ENCODE data around the gene CALY. TPM values are rescaled to one million over a fixed set of nuclear protein-coding genes. Genes with fewer than 3 reads are reported as not detected.

CALY gene
- total RNA-seq, 1 donor from 2014 or later, result not detected

DNA sequence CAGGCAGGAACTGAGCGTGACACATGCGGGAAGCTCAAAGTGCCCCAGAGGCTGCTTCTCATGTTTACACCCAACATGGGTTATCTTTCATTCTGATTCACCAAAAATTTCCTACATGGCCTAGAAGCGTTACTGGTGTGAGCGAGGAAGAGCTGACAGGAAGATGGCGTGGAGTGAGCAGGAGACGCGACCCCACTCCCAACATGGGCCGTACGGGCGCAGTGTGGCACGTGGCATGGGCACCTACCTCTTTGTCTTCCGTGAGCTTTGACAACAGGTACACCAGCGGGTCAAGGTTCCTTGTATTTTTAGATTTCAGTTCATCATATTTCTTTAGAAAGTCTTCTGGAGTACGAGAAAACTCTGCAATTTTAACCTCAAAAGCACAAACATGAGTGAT, 37.0 kb downstream of the CALY start:
- Mint-ChIP-seq H3K27ac (no peak overlapping the region), H3K27me3 (no peaks in the 10 kb centered on the region), H3K4me1 (peaks cover 5% of the 10 kb centered on the region), H3K36me3 (ENCODE audit: low read depth) (peaks cover 71% of the 10 kb centered on the region), H3K4me3 (no peak overlapping the region), H3K9me3 (no peaks in the 10 kb centered on the region)
- TF ChIP-seq, protein P1, sequence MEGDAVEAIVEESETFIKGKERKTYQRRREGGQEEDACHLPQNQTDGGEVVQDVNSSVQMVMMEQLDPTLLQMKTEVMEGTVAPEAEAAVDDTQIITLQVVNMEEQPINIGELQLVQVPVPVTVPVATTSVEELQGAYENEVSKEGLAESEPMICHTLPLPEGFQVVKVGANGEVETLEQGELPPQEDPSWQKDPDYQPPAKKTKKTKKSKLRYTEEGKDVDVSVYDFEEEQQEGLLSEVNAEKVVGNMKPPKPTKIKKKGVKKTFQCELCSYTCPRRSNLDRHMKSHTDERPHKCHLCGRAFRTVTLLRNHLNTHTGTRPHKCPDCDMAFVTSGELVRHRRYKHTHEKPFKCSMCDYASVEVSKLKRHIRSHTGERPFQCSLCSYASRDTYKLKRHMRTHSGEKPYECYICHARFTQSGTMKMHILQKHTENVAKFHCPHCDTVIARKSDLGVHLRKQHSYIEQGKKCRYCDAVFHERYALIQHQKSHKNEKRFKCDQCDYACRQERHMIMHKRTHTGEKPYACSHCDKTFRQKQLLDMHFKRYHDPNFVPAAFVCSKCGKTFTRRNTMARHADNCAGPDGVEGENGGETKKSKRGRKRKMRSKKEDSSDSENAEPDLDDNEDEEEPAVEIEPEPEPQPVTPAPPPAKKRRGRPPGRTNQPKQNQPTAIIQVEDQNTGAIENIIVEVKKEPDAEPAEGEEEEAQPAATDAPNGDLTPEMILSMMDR (IDR thresholded peaks at IDR 0.05), result no peak
- CTCF ChIA-PET, result no interaction called here
- POLR2A ChIA-PET, result no interaction called here
- intact Hi-C loops (cut with micrococcal nuclease), result no loop called here
- DNase-seq (no peak), ATAC-seq (ENCODE audit: low read depth) (no peak)

DNA sequence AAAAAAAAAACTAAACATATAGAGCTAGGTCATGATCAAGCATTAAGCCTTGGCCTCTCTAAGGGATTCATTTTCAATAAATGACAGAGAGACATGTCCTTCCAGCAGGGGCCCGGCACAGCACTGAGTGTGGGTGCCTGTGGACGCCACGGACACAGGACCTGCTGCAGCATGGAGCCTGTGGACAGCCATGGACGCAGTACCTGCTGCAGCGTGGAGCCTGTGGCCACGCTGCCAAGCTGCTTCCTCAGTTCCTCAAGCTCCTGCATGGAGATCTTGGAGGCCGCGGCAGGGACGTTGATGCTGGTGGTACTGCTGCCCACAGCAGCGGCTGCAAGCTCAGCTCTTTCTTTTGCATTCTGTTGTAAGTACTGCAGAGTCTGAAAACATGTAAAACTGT, 37.5 kb downstream of the CALY start:
- ChIA-PET POLR2A (no interaction called here), CTCF (no interaction called here)

DNA sequence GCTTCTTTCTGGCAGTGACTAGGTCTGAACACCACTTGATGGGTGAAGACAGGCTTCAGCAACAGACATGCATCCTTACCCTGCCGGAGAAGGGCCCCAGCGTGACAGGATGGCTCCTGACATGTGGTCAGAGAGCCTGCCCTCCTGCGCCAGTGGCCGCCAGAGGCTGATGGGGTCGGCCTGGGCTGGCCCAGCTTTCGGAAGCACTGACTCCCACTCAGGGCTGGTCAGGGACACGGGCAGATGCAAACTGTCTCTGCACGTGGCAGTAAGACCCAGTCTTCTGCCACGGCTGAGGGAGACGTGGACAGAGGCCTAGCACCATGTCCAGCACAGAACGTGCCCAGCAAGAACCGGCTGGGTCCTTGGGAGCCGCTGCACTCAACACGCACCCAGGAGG, 38.2 kb downstream of the CALY start:
- ChIA-PET POLR2A (no interaction called here), CTCF (no interaction called here)
- no peak for DNase-seq
- intact Hi-C loops (cut with micrococcal nuclease), result no loop called here
- no peak overlapping the region for H3K4me3 Mint-ChIP-seq
- peaks cover 80% of the 10 kb centered on the region for H3K36me3 Mint-ChIP-seq (ENCODE audit: low read depth)
- H3K9me3 Mint-ChIP-seq, result no peaks in the 10 kb centered on the region
- no peak overlapping the region for H3K27ac Mint-ChIP-seq
- peaks cover 2% of the 10 kb centered on the region for H3K4me1 Mint-ChIP-seq
- TF ChIP-seq, protein P1 (IDR thresholded peaks at IDR 0.05), result no peak
- no peaks in the 10 kb centered on the region for H3K27me3 Mint-ChIP-seq
- ATAC-seq (ENCODE audit: low read depth), result no peak

More for the DNA sequence above, 37.5 kb downstream of the CALY start:
- no peak for ATAC-seq (ENCODE audit: low read depth)
- no peak for DNase-seq
- intact Hi-C loops (cut with micrococcal nuclease), result no loop called here
- H3K27me3 Mint-ChIP-seq, result no peaks in the 10 kb centered on the region
- H3K36me3 Mint-ChIP-seq (ENCODE audit: low read depth), result peaks cover 74% of the 10 kb centered on the region
- TF ChIP-seq, protein P1 (IDR thresholded peaks at IDR 0.05), result no peak
- H3K27ac Mint-ChIP-seq, result no peak overlapping the region
- H3K9me3 Mint-ChIP-seq, result no peaks in the 10 kb centered on the region
- no peak overlapping the region for H3K4me3 Mint-ChIP-seq
- peaks cover 3% of the 10 kb centered on the region for H3K4me1 Mint-ChIP-seq

DNA sequence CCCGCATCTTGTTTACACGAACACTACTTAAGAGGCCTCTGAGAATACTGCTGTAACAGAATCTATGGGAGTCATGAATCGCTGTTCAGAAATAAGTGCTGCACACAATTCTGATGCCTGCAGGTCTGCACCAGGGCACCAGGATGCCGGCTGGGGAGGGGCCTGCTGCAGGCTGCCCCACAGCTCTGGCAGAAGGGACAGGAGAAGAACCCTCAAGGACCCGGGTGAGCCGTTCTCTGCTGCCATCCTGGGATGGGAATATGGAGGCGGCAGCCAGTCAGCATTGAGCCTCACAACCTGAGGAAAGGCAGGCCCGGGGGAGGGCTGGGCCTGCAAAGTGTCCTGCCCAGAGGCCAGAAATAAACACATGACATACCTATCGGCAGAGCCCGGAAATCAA, 39.2 kb downstream of the CALY start:
- ChIA-PET POLR2A (no interaction called here), CTCF (no interaction called here)
- DNase-seq, result no peak
- no peak overlapping the region for H3K4me3 Mint-ChIP-seq
- TF ChIP-seq, protein P1 (IDR thresholded peaks at IDR 0.05), result no peak
- intact Hi-C loops (cut with micrococcal nuclease), result no loop called here
- H3K27ac Mint-ChIP-seq, result no peak overlapping the region
- ATAC-seq (ENCODE audit: low read depth), result no peak
- no peaks in the 10 kb centered on the region for H3K4me1 Mint-ChIP-seq
- no peaks in the 10 kb centered on the region for H3K27me3 Mint-ChIP-seq
- H3K9me3 Mint-ChIP-seq, result no peaks in the 10 kb centered on the region
- H3K36me3 Mint-ChIP-seq (ENCODE audit: low read depth), result peaks cover 84% of the 10 kb centered on the region

DNA sequence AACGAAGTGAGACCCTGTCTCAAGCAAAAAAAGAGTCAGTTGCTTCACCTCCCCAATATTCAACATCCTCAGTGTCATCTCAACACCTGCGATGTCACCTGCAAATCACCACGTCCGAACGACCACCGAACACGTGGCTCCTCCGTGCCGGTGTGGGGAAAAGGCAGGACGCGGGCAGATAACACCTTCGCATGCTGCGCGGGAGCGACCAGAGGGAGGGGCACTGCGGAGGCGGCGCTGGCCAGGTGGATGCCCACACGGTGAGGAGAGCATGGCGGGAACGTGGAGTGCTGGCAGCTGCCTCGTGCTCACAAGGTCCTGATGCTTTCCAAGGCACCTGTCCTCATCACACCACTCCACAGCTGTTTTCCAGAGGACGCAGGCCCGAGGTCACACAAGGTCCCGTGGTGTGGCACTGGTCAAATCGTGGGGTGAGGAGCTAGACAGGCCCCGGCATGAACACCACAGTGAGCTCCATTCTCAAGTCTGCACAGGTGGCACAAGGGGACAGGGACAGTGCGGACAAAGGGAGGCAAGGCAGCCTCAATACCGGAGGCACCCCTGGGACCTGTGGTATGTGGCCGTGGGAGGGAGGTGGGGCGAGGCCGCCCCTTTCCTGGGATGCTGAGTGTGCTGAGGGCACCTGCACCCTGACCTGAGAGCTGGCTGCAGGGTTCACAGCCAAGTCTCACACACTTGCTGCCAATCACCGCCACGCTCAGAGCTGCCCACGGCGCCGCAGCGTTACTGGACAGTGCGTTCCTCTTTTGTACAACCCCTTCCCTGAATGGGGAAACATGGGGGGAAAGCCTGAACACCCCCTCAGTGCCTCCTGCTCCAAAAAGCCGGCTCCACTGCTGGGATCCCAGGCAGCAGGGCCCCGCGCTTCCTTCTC, 41.0 kb downstream of the CALY start:
- H3K4me1 Mint-ChIP-seq, result no peaks in the 10 kb centered on the region
- CTCF ChIA-PET, result no interaction called here
- H3K36me3 Mint-ChIP-seq (ENCODE audit: low read depth), result peaks cover 80% of the 10 kb centered on the region
- TF ChIP-seq, protein P1 (IDR thresholded peaks at IDR 0.05), result no peak
- ATAC-seq (ENCODE audit: low read depth) (no peak), DNase-seq (no peak)
- no peaks in the 10 kb centered on the region for H3K27me3 Mint-ChIP-seq
- intact Hi-C loops (cut with micrococcal nuclease), result no loop called here
- POLR2A ChIA-PET, result no interaction called here
- no peak overlapping the region for H3K4me3 Mint-ChIP-seq
- no peaks in the 10 kb centered on the region for H3K9me3 Mint-ChIP-seq
- H3K27ac Mint-ChIP-seq, result no peak overlapping the region
